Endothelial cell of umbilical vein (primary cell): ENCODE results near the gene OLA1.

Experiments used
- CTCF ChIP-seq, 2 donors: IDR thresholded peaks; 1 replicate in 1 of 2; 2 replicates in 1 of 2; pipeline ENCODE4 v1.5.1; 2011; ENCODE audit warnings: low read length in 2 of 2, mild to moderate bottlenecking in 2 of 2, moderate library complexity in 2 of 2, control low read depth in 1 of 2, inconsistent platforms in 1 of 2, low read depth in 1 of 2; ENCODE audit not compliant: insufficient read depth in 1 of 2; ENCODE audit errors: extremely low read depth in 1 of 2
- EZH2 ChIP-seq: IDR thresholded peaks from 2 replicates; pipeline ENCODE4 v1.6.1; 2012; ENCODE audit warnings: borderline replicate concordance, low read depth, mild to moderate bottlenecking, moderate library complexity, low read length, inconsistent platforms; ENCODE audit not compliant: severe bottlenecking
- POLR2A ChIP-seq: IDR thresholded peaks from 2 replicates; pipeline ENCODE4 v1.6.1; 2012; ENCODE audit warnings: low read depth, mild to moderate bottlenecking, control low read depth, low read length

- TF ChIP-seq EZH2: no peak
- no peak for TF ChIP-seq CTCF (IDR thresholded peaks at IDR 0.05; ENCODE audit: extremely low read depth in 1 of 2, insufficient read depth in 1 of 2, low read depth in 1 of 2, low read length in 2 of 2)
- TF ChIP-seq POLR2A: no peak
These were observed 14.5 kb downstream of the OLA1 start for GRCh38 chr2:174233771-174234275.
